ENCODE data around the gene P2RY2.

DNA sequence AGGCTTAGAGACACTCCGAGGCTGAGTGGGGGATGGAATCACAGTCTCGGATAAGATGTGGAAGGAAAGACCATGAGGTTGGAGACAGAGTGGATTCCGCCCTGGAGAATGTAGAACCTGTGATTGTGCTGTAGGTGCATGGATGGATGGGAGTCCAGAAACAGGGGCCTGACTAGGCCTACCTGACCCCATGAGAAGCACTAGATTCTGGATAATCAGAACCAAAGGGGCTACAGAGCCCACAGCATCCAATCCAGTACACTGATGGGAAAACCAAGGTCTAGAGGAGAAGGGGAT lies 43.6 kb upstream of the P2RY2 start:
- TF ChIP-seq, protein P1, sequence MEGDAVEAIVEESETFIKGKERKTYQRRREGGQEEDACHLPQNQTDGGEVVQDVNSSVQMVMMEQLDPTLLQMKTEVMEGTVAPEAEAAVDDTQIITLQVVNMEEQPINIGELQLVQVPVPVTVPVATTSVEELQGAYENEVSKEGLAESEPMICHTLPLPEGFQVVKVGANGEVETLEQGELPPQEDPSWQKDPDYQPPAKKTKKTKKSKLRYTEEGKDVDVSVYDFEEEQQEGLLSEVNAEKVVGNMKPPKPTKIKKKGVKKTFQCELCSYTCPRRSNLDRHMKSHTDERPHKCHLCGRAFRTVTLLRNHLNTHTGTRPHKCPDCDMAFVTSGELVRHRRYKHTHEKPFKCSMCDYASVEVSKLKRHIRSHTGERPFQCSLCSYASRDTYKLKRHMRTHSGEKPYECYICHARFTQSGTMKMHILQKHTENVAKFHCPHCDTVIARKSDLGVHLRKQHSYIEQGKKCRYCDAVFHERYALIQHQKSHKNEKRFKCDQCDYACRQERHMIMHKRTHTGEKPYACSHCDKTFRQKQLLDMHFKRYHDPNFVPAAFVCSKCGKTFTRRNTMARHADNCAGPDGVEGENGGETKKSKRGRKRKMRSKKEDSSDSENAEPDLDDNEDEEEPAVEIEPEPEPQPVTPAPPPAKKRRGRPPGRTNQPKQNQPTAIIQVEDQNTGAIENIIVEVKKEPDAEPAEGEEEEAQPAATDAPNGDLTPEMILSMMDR (conservative IDR thresholded peaks at IDR 0.05 in 1 of 2, IDR thresholded peaks at IDR 0.05 in 1 of 2; ENCODE audit: low read depth in 1 of 2, low read length in 2 of 2): no peak
- no peak for TF ChIP-seq EZH2 (IDR thresholded peaks at IDR 0.05; ENCODE audit: low read length, missing control alignments)
